Endothelial cell of umbilical vein (primary cell): Measurements from ENCODE around the gene CACNA1B.

Experiments
- POLR2A ChIP-seq: IDR thresholded peaks from 2 replicates; pipeline ENCODE4 v1.6.1; 2012; ENCODE audit warnings: low read depth, mild to moderate bottlenecking, control low read depth, low read length
- POLR2AphosphoS5 ChIP-seq: IDR thresholded peaks from 2 replicates; pipeline ENCODE4 v1.6.1; 2012; ENCODE audit warnings: low read depth, mild to moderate bottlenecking, control low read depth, low read length, moderate library complexity; ENCODE audit not compliant: insufficient read depth

DNA sequence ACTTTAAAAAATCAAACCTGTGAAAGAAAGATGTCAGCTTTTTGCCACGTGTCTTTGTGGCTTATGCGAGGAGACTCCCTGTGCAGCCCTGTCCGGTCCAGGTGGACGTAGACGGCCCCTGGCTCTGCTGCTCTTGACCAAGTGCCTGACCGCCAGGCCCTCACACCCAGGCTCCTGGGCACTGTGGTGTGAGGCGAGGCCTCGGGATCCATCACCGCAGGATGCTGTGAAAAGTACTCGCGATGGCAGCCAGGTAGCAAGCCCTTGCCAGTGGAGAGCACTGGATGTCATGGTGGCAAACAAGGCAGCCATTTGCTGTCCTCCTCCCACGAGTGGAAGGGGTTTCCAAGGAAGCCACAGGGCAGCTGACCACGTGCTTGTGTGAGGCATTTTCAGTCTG, 245.1 kb downstream of the CACNA1B start:
- no peak for TF ChIP-seq POLR2AphosphoS5
- no peak for TF ChIP-seq POLR2A
